ENCODE measurements around the gene UNCX. TPM values are rescaled to one million over a fixed set of nuclear protein-coding genes. Genes with fewer than 3 reads are reported as not detected.

UNCX gene
- total and polyA plus RNA-seq, 9 of the 15 experiments (the other 6 are each of a cell fraction or from before 2014, with no cell fraction given): not detected

GRCh38 chr7:1267016-1267900 lies 34.6 kb downstream of the UNCX start:
- H3K4me3 ChIP-seq: no peak overlapping the region
- peaks cover 2% of the 10 kb centered on the region; the same call in 1 of the 2 replicates for H3K9me3 ChIP-seq (replicated peaks; ENCODE audit: control insufficient read depth, insufficient read depth, low read depth, low read length)
- no peaks in the 10 kb centered on the region for H3K79me2 ChIP-seq (ENCODE audit: control insufficient read depth, insufficient read depth, low read length)
- intact Hi-C loops (cut with micrococcal nuclease) (no loop called here), in situ Hi-C loops (cut with MboI) (no loop called here)
- H3K27me3 ChIP-seq (ENCODE audit: control insufficient read depth in 2 of 2, insufficient read depth in 2 of 2, low read length in 2 of 2): peaks cover 21 to 70% of the 10 kb centered on the region in 2 experiments; a peak in 4 of 5 replicates
- ATAC-seq (no peak), FAIRE-seq (no peak), DNase-seq (ENCODE audit: extremely low read depth in 1 of 4, low spot score in 3 of 4) (no peak)
- CTCF ChIA-PET (ENCODE audit: low intra/inter-chr PET ratio): no interaction called here
- TF ChIP-seq ZBTB8A (IDR thresholded peaks at IDR 0.05; ENCODE audit: partially characterized antibody): no peak
- no peak for TF ChIP-seq ZNF589 (CRISPR knock-in tag; IDR thresholded peaks at IDR 0.05; ENCODE audit: low read depth)
- TF ChIP-seq EZH2 (IDR thresholded peaks at IDR 0.05; ENCODE audit: borderline replicate concordance, low read depth, low read length): no peak
- no peaks in the 10 kb centered on the region for H3K9me1 ChIP-seq (ENCODE audit: control insufficient read depth, insufficient read depth, low read length)
- WGBS (ENCODE audit: insufficient coverage, low coverage, missing lambda C conversion rate): 2% methylated on average over 30 of the region's 31 CpGs
- H3K9ac ChIP-seq (ENCODE audit: insufficient read depth in 1 of 2, low read depth in 2 of 2, low read length in 2 of 2): no peak overlapping the region
- 0 out of 2 replicates have a peak, but pooled peaks cover 4% of the 10 kb centered on the region for H4K20me1 ChIP-seq (replicated peaks; ENCODE audit: control insufficient read depth, insufficient read depth, low read length)
- H3K27ac ChIP-seq (ENCODE audit: extremely low read depth, low read depth, low read length): no peak overlapping the region
- BruUV-seq (replicated peaks): no TSS peak
- no peak overlapping the region for H3K4me2 ChIP-seq (ENCODE audit: insufficient read depth, low read length)
- no peaks in the 10 kb centered on the region for H3K36me3 ChIP-seq (ENCODE audit: control insufficient read depth, insufficient read depth, low read length)
- H3K4me1 ChIP-seq (replicated peaks in 1 of 2; ENCODE audit: control insufficient read depth in 2 of 2, insufficient read depth in 2 of 2, low read length in 2 of 2): peaks cover 0 to 18% of the 10 kb centered on the region in 2 experiments; a peak in 1 of 5 replicates
- H2AFZ ChIP-seq (ENCODE audit: low read depth, low read length): no peak overlapping the region
- POLR2A ChIA-PET: interaction anchor here (1.0 kb wide), 1 partner anchor 11 kb away, joined by 3 read pairs; no protein-coding TSS in a partner anchor
